Suprapubic skin (tissue), 4 donors: ENCODE results near the gene KRTAP19-2.

Experiments
- CTCF ChIP-seq, 2 donors: fragments of 200-600 bp in 1 of 2; fragments of 450-650 bp in 1 of 2; sonication (generic) in 1 of 2; IDR thresholded peaks; one replicate each; pipeline ENCODE4 v1.5.1; 2016 to 2019; ENCODE audit warnings: antibody characterized with exemption in 2 of 2, mild to moderate bottlenecking in 1 of 2, moderate library complexity in 1 of 2
- POLR2A ChIP-seq, 2 donors: fragments of 450-650 bp; IDR thresholded peaks; one replicate each; pipeline ENCODE4 v1.6.1; 2017; ENCODE audit warnings: antibody characterized with exemption in 2 of 2, mild to moderate bottlenecking in 2 of 2, moderate library complexity in 2 of 2
- POLR2AphosphoS5 ChIP-seq, 3 donors: sonication (generic); formaldehyde crosslinking; IDR thresholded peaks; one replicate each; pipeline ENCODE4 v1.6.1; 2017; ENCODE audit warnings: antibody characterized with exemption in 3 of 3

DNA sequence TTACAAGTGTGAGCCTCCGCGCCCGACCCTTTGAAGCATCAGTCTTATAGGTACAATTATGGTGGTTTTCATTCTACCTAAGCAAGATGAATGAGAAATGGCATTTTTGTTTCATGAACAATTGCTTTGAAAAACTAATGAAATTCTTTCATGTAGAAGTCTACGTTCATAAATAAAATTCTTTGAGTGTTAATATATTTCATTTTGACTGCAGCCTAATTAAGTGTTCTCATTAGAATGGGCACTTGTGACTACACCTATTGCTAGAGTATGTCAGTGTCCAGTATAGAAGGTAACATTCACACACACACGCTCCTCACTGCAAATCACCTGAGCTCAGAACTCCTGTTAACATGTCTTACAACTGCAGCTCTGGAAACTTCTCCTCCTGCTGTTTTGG lies 47.3 kb downstream of the KRTAP19-2 start, which contains the start of gene KRTAP15-1:
- TF ChIP-seq CTCF (IDR thresholded peaks at IDR 0.05) (no peak), POLR2A (IDR thresholded peaks at IDR 0.05) (no peak), POLR2AphosphoS5 (IDR thresholded peaks at IDR 0.05) (no peak)
